HepG2 (cell line): ENCODE data around the gene GRIN3B. TPM values are rescaled to one million over a fixed set of nuclear protein-coding genes. Genes with fewer than 3 reads are reported as not detected.

Source experiments
- ARID5B ChIP-seq: IDR thresholded peaks from 2 replicates; pipeline ENCODE4 v1.4.0; 2020; ENCODE audit warnings: mild to moderate bottlenecking, missing genetic modification reagents
- CEBPZ ChIP-seq: IDR thresholded peaks from 2 replicates; pipeline ENCODE4 v1.6.1; 2012; ENCODE audit warnings: low read length, improper control_type of control experiment
- EED ChIP-seq: sonication (generic); formaldehyde crosslinking; IDR thresholded peaks from 2 replicates; pipeline ENCODE4 v1.5.0; 2020; ENCODE audit warnings: mild to moderate bottlenecking, missing genetic modification reagents
- JARID2 ChIP-seq: sonication (generic); formaldehyde crosslinking; IDR thresholded peaks from 2 replicates; pipeline ENCODE4 v1.8.1; 2023; ENCODE audit warnings: missing genetic modification reagents, inconsistent platforms; ENCODE audit not compliant: insufficient replicate concordance
- KAT2B ChIP-seq: fragments of 150-350 bp; IDR thresholded peaks from 2 replicates; pipeline ENCODE4 v1.6.1; 2014; ENCODE audit warnings: low read depth, low read length, borderline replicate concordance
- NAIF1 ChIP-seq: sonication (generic); formaldehyde crosslinking; IDR thresholded peaks from 2 replicates; pipeline ENCODE4 v1.5.0; 2020; ENCODE audit warnings: mild to moderate bottlenecking, missing genetic modification reagents, borderline replicate concordance
- RFX3 ChIP-seq: IDR thresholded peaks from 2 replicates; pipeline ENCODE4 v1.6.1; 2016; ENCODE audit warnings: missing biosample characterization, missing genetic modification reagents
- RFX5 ChIP-seq: IDR thresholded peaks from 2 replicates; pipeline ENCODE4 v1.6.1; 2011; ENCODE audit warnings: low read depth, low read length, improper control_type of control experiment
- SCMH1 ChIP-seq: sonication (generic); formaldehyde crosslinking; IDR thresholded peaks from 2 replicates; pipeline ENCODE4 v1.9.0; 2021; ENCODE audit warnings: missing genetic modification reagents, mild to moderate bottlenecking, borderline replicate concordance
- SIN3A ChIP-seq: IDR thresholded peaks from 2 replicates; pipeline ENCODE4 v1.6.1; 2011; ENCODE audit warnings: low read depth, mild to moderate bottlenecking, control low read depth, low read length, borderline replicate concordance
- SSRP1 ChIP-seq: IDR thresholded peaks from 2 replicates; pipeline ENCODE4 v1.6.1; 2016; ENCODE audit warnings: control low read depth
- TGIF2 ChIP-seq: IDR thresholded peaks from 2 replicates; pipeline ENCODE4 v1.6.1; 2016; ENCODE audit warnings: control low read depth, missing compliant biosample characterization
- ZBTB8A ChIP-seq: sonication (generic); formaldehyde crosslinking; IDR thresholded peaks from 2 replicates; pipeline ENCODE4 v1.4.0; 2020; ENCODE audit warnings: mild to moderate bottlenecking, low read depth, missing genetic modification reagents, borderline replicate concordance
- ZFP62 ChIP-seq: sonication (generic); formaldehyde crosslinking; IDR thresholded peaks from 2 replicates; pipeline ENCODE4 v1.4.0; 2020; ENCODE audit warnings: missing genetic modification reagents
- ZNF446 ChIP-seq: sonication (generic); formaldehyde crosslinking; IDR thresholded peaks from 2 replicates; pipeline ENCODE4 v1.5.0; 2020; ENCODE audit warnings: mild to moderate bottlenecking, missing genetic modification reagents
- ZNF503 ChIP-seq: sonication (generic); formaldehyde crosslinking; IDR thresholded peaks from 2 replicates; pipeline ENCODE4 v1.4.0; 2020; ENCODE audit warnings: missing genetic modification reagents
- ZNF598 ChIP-seq: sonication (generic); formaldehyde crosslinking; IDR thresholded peaks from 2 replicates; pipeline ENCODE4 v1.5.1; 2020; ENCODE audit warnings: mild to moderate bottlenecking, missing genetic modification reagents, borderline replicate concordance
- ZNF772 ChIP-seq: sonication (generic); formaldehyde crosslinking; IDR thresholded peaks from 2 replicates; pipeline ENCODE4 v1.5.0; 2020; ENCODE audit warnings: mild to moderate bottlenecking, missing genetic modification reagents
- ZSCAN30 ChIP-seq: sonication (generic); formaldehyde crosslinking; IDR thresholded peaks from 2 replicates; pipeline ENCODE4 v1.5.0; 2020; ENCODE audit warnings: mild to moderate bottlenecking, missing genetic modification reagents
- polyA plus RNA-seq, 8 experiments: library from polyadenylated mRNA; depleted of rRNA in 3 of 8; stranded (reverse) in 7 of 8; unstranded in 1 of 8; fragments of >200 nt; fragmentation: Illumina TruSeq in 4 of 8; extraction: Trizol in 4 of 8; gene quantifications; 2 replicates each; pipeline versions ENCODE4 v1.2.1 to v1.2.3, GENCODE V29; 2011 to 2016; ENCODE audit warnings: low read depth in 4 of 8, missing spikeins in 1 of 8, mixed read lengths in 1 of 8; ENCODE audit not compliant: insufficient read depth in 1 of 8
- total RNA-seq, 5 experiments: library from RNA; depleted of rRNA; stranded (reverse); fragments of >200 nt; fragmentation: Illumina TruSeq; extraction: Trizol; gene quantifications; 2 replicates each; pipeline ENCODE4 v1.2.3, GENCODE V29; 2016; ENCODE audit warnings: low read depth in 1 of 5

Gene GRIN3B
- total and polyA plus RNA-seq, 2 of the 13 experiments (the other 11 are each of a cell fraction or from before 2014, with no cell fraction given), result 0.07 to 0.20 TPM

- TF ChIP-seq RFX5 (no peak), TGIF2 (CRISPR knock-in tag) (no peak), ZBTB8A (no peak), ARID5B (CRISPR knock-in tag) (peak; percentile 21; the same call in 1 of the 2 replicates), ZSCAN30 (CRISPR knock-in tag) (no peak), EED (no peak), SCMH1 (CRISPR knock-in tag) (no peak), SSRP1 (no peak), JARID2 (CRISPR knock-in tag) (no peak), RFX3 (CRISPR knock-in tag) (no peak), ZNF772 (CRISPR knock-in tag) (0 out of 2 replicates have a peak, but pooled peaks have one; percentile 48), NAIF1 (CRISPR knock-in tag) (no peak), SIN3A (0 out of 2 replicates have a peak, but pooled peaks have one; percentile 37), ZFP62 (CRISPR knock-in tag) (no peak), CEBPZ (no peak), ZNF446 (no peak), KAT2B (no peak), ZNF598 (no peak), ZNF503 (CRISPR knock-in tag) (0 out of 2 replicates have a peak, but pooled peaks have one; percentile 4)
These were observed 28.1 kb downstream of the GRIN3B start (continued) for GRCh38 chr19:1028062-1028926.
